HepG2 (cell line): Measurements from ENCODE around the gene P3H4. TPM values are rescaled to one million over a fixed set of nuclear protein-coding genes. Genes with fewer than 3 reads are reported as not detected.
A peak's percentile ranks its signal among the peaks of the same experiment; 100 is the strongest.

Experiments
- AGO2 ChIP-seq: fragments of 200-400 bp; formaldehyde crosslinking; optimal IDR thresholded peaks from 2 replicates; pipeline ENCODE3; 2017; ENCODE audit warnings: mild to moderate bottlenecking, low read depth, low read length, moderate library complexity
- ATF7-NPFF ChIP-seq: sonication (generic); formaldehyde crosslinking; IDR thresholded peaks from 2 replicates; pipeline ENCODE4 v1.8.1; 2023; ENCODE audit warnings: mild to moderate bottlenecking, low read depth, missing genetic modification reagents, moderate library complexity
- DMAP1 ChIP-seq: IDR thresholded peaks from 2 replicates; pipeline ENCODE4 v1.6.1; 2016
- ELF4 ChIP-seq: sonication (generic); formaldehyde crosslinking; IDR thresholded peaks from 2 replicates; pipeline ENCODE4 v1.5.0; 2020; ENCODE audit warnings: missing genetic modification reagents, mild to moderate bottlenecking, moderate library complexity, borderline replicate concordance
- GPBP1L1 ChIP-seq: sonication (generic); formaldehyde crosslinking; IDR thresholded peaks from 2 replicates; pipeline ENCODE4 v1.5.0; 2020; ENCODE audit warnings: mild to moderate bottlenecking, missing genetic modification reagents
- HMG20A ChIP-seq: IDR thresholded peaks from 2 replicates; pipeline ENCODE4 v1.6.1; 2016; ENCODE audit warnings: borderline replicate concordance
- JUNB ChIP-seq: sonication (generic); formaldehyde crosslinking; IDR thresholded peaks from 2 replicates; pipeline ENCODE4 v1.8.0; 2022; ENCODE audit warnings: missing genetic modification reagents, mild to moderate bottlenecking, borderline replicate concordance
- KAT7 ChIP-seq: IDR thresholded peaks from 2 replicates; pipeline ENCODE4 v1.6.1; 2018; ENCODE audit warnings: borderline replicate concordance, missing compliant biosample characterization
- KMT2A ChIP-seq: sonication (generic); formaldehyde crosslinking; IDR thresholded peaks from 2 replicates; pipeline ENCODE4 v1.4.0; 2020; ENCODE audit warnings: missing genetic modification reagents
- MAF1 ChIP-seq: sonication (generic); formaldehyde crosslinking; IDR thresholded peaks from 2 replicates; pipeline ENCODE4 v1.5.0; 2020; ENCODE audit warnings: missing genetic modification reagents, borderline replicate concordance
- MEF2D ChIP-seq: sonication (generic); formaldehyde crosslinking; IDR thresholded peaks from 2 replicates; pipeline ENCODE4 v1.5.1; 2020; ENCODE audit warnings: mild to moderate bottlenecking, missing genetic modification reagents
- MTA3 ChIP-seq: sonication (generic); formaldehyde crosslinking; IDR thresholded peaks from 2 replicates; pipeline ENCODE4 v1.4.0; 2020; ENCODE audit warnings: missing genetic modification reagents
- NFIB ChIP-seq: sonication (generic); formaldehyde crosslinking; IDR thresholded peaks from 2 replicates; pipeline ENCODE4 v1.9.0; 2021; ENCODE audit warnings: missing genetic modification reagents, mild to moderate bottlenecking, borderline replicate concordance
- NFKBIZ ChIP-seq: IDR thresholded peaks from 2 replicates; pipeline ENCODE4 v1.6.1; 2018; ENCODE audit warnings: missing genetic modification reagents, missing compliant biosample characterization
- NR3C1 ChIP-seq: sonication (generic); formaldehyde crosslinking; IDR thresholded peaks from 2 replicates; pipeline ENCODE4 v1.4.0; 2020; ENCODE audit warnings: missing genetic modification reagents
- SAP130 ChIP-seq: IDR thresholded peaks from 2 replicates; pipeline ENCODE4 v1.6.1; 2016; ENCODE audit warnings: low read depth
- TOPORS ChIP-seq: sonication (generic); formaldehyde crosslinking; IDR thresholded peaks from 2 replicates; pipeline ENCODE4 v1.8.0; 2023; ENCODE audit warnings: mild to moderate bottlenecking, missing genetic modification reagents
- ZBTB25 ChIP-seq: IDR thresholded peaks from 2 replicates; pipeline ENCODE4 v1.6.1; 2018; ENCODE audit warnings: missing genetic modification reagents
- ZHX1 ChIP-seq: sonication (generic); formaldehyde crosslinking; IDR thresholded peaks from 2 replicates; pipeline ENCODE4 v1.8.1; 2022; ENCODE audit warnings: low read depth, mild to moderate bottlenecking, missing genetic modification reagents
- ZMYM2 ChIP-seq: sonication (generic); formaldehyde crosslinking; IDR thresholded peaks from 2 replicates; pipeline ENCODE4 v1.8.0; 2022; ENCODE audit warnings: mild to moderate bottlenecking, missing genetic modification reagents
- ZNF280B ChIP-seq: sonication (generic); formaldehyde crosslinking; IDR thresholded peaks from 2 replicates; pipeline ENCODE4 v1.5.0; 2020; ENCODE audit warnings: missing genetic modification reagents, mild to moderate bottlenecking, borderline replicate concordance
- ZNF543 ChIP-seq: sonication (generic); formaldehyde crosslinking; IDR thresholded peaks from 2 replicates; pipeline ENCODE4 v1.4.0; 2020; ENCODE audit warnings: mild to moderate bottlenecking, missing genetic modification reagents
- ZNF709 ChIP-seq: sonication (generic); formaldehyde crosslinking; IDR thresholded peaks from 2 replicates; pipeline ENCODE4 v1.5.0; 2020; ENCODE audit warnings: mild to moderate bottlenecking, missing genetic modification reagents
- polyA plus RNA-seq, 8 experiments: library from polyadenylated mRNA; depleted of rRNA in 3 of 8; stranded (reverse) in 7 of 8; unstranded in 1 of 8; fragments of >200 nt; fragmentation: Illumina TruSeq in 4 of 8; extraction: Trizol in 4 of 8; gene quantifications; 2 replicates each; pipeline versions ENCODE4 v1.2.1 to v1.2.3, GENCODE V29; 2011 to 2016; ENCODE audit warnings: low read depth in 4 of 8, missing spikeins in 1 of 8, mixed read lengths in 1 of 8; ENCODE audit not compliant: insufficient read depth in 1 of 8
- total RNA-seq, 5 experiments: library from RNA; depleted of rRNA; stranded (reverse); fragments of >200 nt; fragmentation: Illumina TruSeq; extraction: Trizol; gene quantifications; 2 replicates each; pipeline ENCODE4 v1.2.3, GENCODE V29; 2016; ENCODE audit warnings: low read depth in 1 of 5

Gene P3H4
- total and polyA plus RNA-seq, 2 of the 13 experiments (the other 11 are each of a cell fraction or from before 2014, with no cell fraction given), result 37.1 to 50.6 TPM

- TF ChIP-seq ZNF543 (no peak), ZHX1 (CRISPR knock-in tag) (0 out of 2 replicates have a peak, but pooled peaks have one; percentile 22), NR3C1 (CRISPR knock-in tag) (no peak), NFIB (CRISPR knock-in tag) (no peak), MEF2D (CRISPR knock-in tag) (peak; percentile 72; the same call in 1 of the 2 replicates), NFKBIZ (CRISPR knock-in tag) (no peak), DMAP1 (CRISPR knock-in tag) (no peak), MTA3 (CRISPR knock-in tag) (no peak), ZMYM2 (CRISPR knock-in tag) (peak; percentile 71; the same call in 1 of the 2 replicates), AGO2 (peak; percentile 81), SAP130 (peak; percentile 73; the same call in 1 of the 2 replicates), GPBP1L1 (CRISPR knock-in tag) (no peak), ZNF280B (0 out of 2 replicates have a peak, but pooled peaks have one; percentile 27), HMG20A (no peak), KAT7 (0 out of 2 replicates have a peak, but pooled peaks have one; percentile 9), ZBTB25 (CRISPR knock-in tag) (no peak), JUNB (no peak), MAF1 (CRISPR knock-in tag) (no peak), ZNF709 (CRISPR knock-in tag) (peak; percentile 67; the same call in 1 of the 2 replicates), KMT2A (CRISPR knock-in tag) (no peak), TOPORS (CRISPR knock-in tag) (0 out of 2 replicates have a peak, but pooled peaks have one; percentile 48), ELF4 (no peak), ATF7-NPFF (CRISPR knock-in tag) (no peak)
These were observed 11.0 kb downstream of the P3H4 start (continued) for GRCh38 chr17:41800601-41801373.
